Activated naive CD8-positive, alpha-beta T cell treated with anti-CD3 and anti-CD28 coated beads, Interleukin-2, amount 10 ng/mL, durations not matched to agents 7 days and 5 days (primary cell): Measurements from ENCODE around the gene STAB1. TPM values are rescaled to one million over a fixed set of nuclear protein-coding genes. Genes with fewer than 3 reads are reported as not detected.

Source experiments
- ATAC-seq: fragments of 150-1000 bp; cut with Tn5 transposase; one replicate; pipeline ENCODE4 v1.10.0; 2021; ENCODE audit warnings: low read depth, moderate library complexity
- POLR2A ChIA-PET: fragments of 350-600 bp; sonication (Branson Sonifier 250); formaldehyde crosslinking; loops from one replicate; lab custom pipeline; 2021; ENCODE audit warnings: antibody characterized with exemption; lab: Charles Lee
- DNase-seq: peaks from one replicate; pipeline ENCODE4 v3.0.0; 2021
- H3K27ac Mint-ChIP-seq: one replicate; pipeline ENCODE4 v1.8.0; 2022; ENCODE audit warnings: mild to moderate bottlenecking, mixed read lengths
- H3K27me3 Mint-ChIP-seq: one replicate; pipeline ENCODE4 v1.8.0; 2022; ENCODE audit warnings: mild to moderate bottlenecking, moderate library complexity, mixed read lengths
- H3K36me3 Mint-ChIP-seq: one replicate; pipeline ENCODE4 v1.8.0; 2021; ENCODE audit warnings: mild to moderate bottlenecking, mixed read lengths
- H3K4me1 Mint-ChIP-seq: one replicate; pipeline ENCODE4 v1.8.0; 2021; ENCODE audit warnings: mixed read lengths
- H3K4me3 Mint-ChIP-seq: one replicate; pipeline ENCODE4 v1.8.0; 2022; ENCODE audit warnings: mild to moderate bottlenecking, moderate library complexity, mixed read lengths
- H3K9me3 Mint-ChIP-seq: one replicate; pipeline ENCODE4 v1.8.0; 2021; ENCODE audit warnings: mixed read lengths
- total RNA-seq, 2 experiments: library from RNA; stranded (reverse); gene quantifications; one replicate each; pipeline ENCODE4 v1.2.3, GENCODE V29; 2021

STAB1 gene
- total RNA-seq, 2 experiments from 2014 or later, result 10.5 to 13.0 TPM

GRCh38 chr3:52454938-52455282 is 40.2 kb upstream of the STAB1 start:
- peak overlapping the region; percentile 92 for H3K4me3 Mint-ChIP-seq
- DNase-seq (no peak), ATAC-seq (no peak)
- no peaks in the 10 kb centered on the region for H3K9me3 Mint-ChIP-seq
- peak overlapping the region; percentile 92 for H3K27ac Mint-ChIP-seq
- H3K4me1 Mint-ChIP-seq, result peaks cover 31% of the 10 kb centered on the region
- peaks cover 20% of the 10 kb centered on the region for H3K36me3 Mint-ChIP-seq
- no peaks in the 10 kb centered on the region for H3K27me3 Mint-ChIP-seq
- POLR2A ChIA-PET, result interaction anchor here (0.6 to 1.4 kb wide), 3 partner anchors 8 to 43 kb away, joined by 3 read pairs; no protein-coding TSS in a partner anchor

- H3K4me3 Mint-ChIP-seq, result peak within 1 kb of the TSS; percentile 92
- H3K9me3 Mint-ChIP-seq, result no peaks in the 10 kb centered on the region
- peak; percentile 87 for ATAC-seq
- no peaks in the 10 kb centered on the region for H3K27me3 Mint-ChIP-seq
- POLR2A ChIA-PET, result interaction anchor here (0.6 to 1.4 kb wide), 4 partner anchors 9 to 399 kb away, joined by 3 to 4 read pairs (median 3); no protein-coding TSS in a partner anchor
- H3K36me3 Mint-ChIP-seq, result peaks cover 24% of the 10 kb centered on the region
- peaks cover 31% of the 10 kb centered on the region for H3K4me1 Mint-ChIP-seq
- DNase-seq, result peak; percentile 100
- peak within 1 kb of the TSS; percentile 92 for H3K27ac Mint-ChIP-seq
Measured at GRCh38 chr3:52455283-52456168, 39.6 kb upstream of the STAB1 start, which contains the start of gene NISCH. TSS of gene NISCH (plus strand) at chr3:52455604. CDS start at chr3:52455642, 38 bp downstream.

- DNase-seq (no peak), ATAC-seq (no peak)
- Mint-ChIP-seq H3K9me3 (no peaks in the 10 kb centered on the region), H3K27ac (peak overlapping the region; percentile 92), H3K4me3 (peak overlapping the region; percentile 92), H3K4me1 (peaks cover 31% of the 10 kb centered on the region), H3K36me3 (peaks cover 24% of the 10 kb centered on the region), H3K27me3 (no peaks in the 10 kb centered on the region)
- POLR2A ChIA-PET, result interaction anchor here (0.6 to 1.4 kb wide), 4 partner anchors 44 to 399 kb away, joined by 3 to 5 read pairs (median 4); no protein-coding TSS in a partner anchor
Measured at GRCh38 chr3:52456169-52456799, 38.9 kb upstream of the STAB1 start.

- DNase-seq, result no peak
- peaks cover 31% of the 10 kb centered on the region for H3K4me1 Mint-ChIP-seq
- POLR2A ChIA-PET, result interaction anchor here (0.6 kb wide), 1 partner anchor 115 kb away, joined by 5 read pairs; no protein-coding TSS in a partner anchor
- H3K27me3 Mint-ChIP-seq, result no peaks in the 10 kb centered on the region
- ATAC-seq, result no peak
- H3K4me3 Mint-ChIP-seq, result peak overlapping the region; percentile 92
- H3K27ac Mint-ChIP-seq, result peak overlapping the region; percentile 92
- H3K9me3 Mint-ChIP-seq, result no peaks in the 10 kb centered on the region
- peaks cover 24% of the 10 kb centered on the region for H3K36me3 Mint-ChIP-seq
Measured at GRCh38 chr3:52456800-52457183, 38.3 kb upstream of the STAB1 start.

- Mint-ChIP-seq H3K9me3 (no peaks in the 10 kb centered on the region), H3K27me3 (no peaks in the 10 kb centered on the region), H3K27ac (no peak overlapping the region), H3K4me3 (no peak overlapping the region), H3K36me3 (peaks cover 28% of the 10 kb centered on the region), H3K4me1 (peaks cover 31% of the 10 kb centered on the region)
- DNase-seq, result no peak
- no peak for ATAC-seq
- POLR2A ChIA-PET, result no interaction called here
Measured at GRCh38 chr3:52458031-52458760, 36.9 kb upstream of the STAB1 start.

- POLR2A ChIA-PET, result no interaction called here
- ATAC-seq, result no peak
Measured at GRCh38 chr3:52458770-52459545, 36.2 kb upstream of the STAB1 start.

GRCh38 chr3:52461874-52462273 is 33.3 kb upstream of the STAB1 start:
- Mint-ChIP-seq H3K9me3 (no peaks in the 10 kb centered on the region), H3K36me3 (peaks cover 30% of the 10 kb centered on the region), H3K27me3 (no peaks in the 10 kb centered on the region), H3K4me1 (peaks cover 15% of the 10 kb centered on the region), H3K4me3 (no peak overlapping the region), H3K27ac (no peak overlapping the region)
- DNase-seq (no peak), ATAC-seq (no peak)
- POLR2A ChIA-PET, result no interaction called here

More at GRCh38 chr3:52458770-52459545, 36.2 kb upstream of the STAB1 start:
- Mint-ChIP-seq H3K27ac (no peak overlapping the region), H3K36me3 (peaks cover 28% of the 10 kb centered on the region), H3K4me3 (no peak overlapping the region), H3K27me3 (no peaks in the 10 kb centered on the region), H3K4me1 (peaks cover 27% of the 10 kb centered on the region), H3K9me3 (no peaks in the 10 kb centered on the region)
- DNase-seq, result no peak

- Mint-ChIP-seq H3K36me3 (peaks cover 24% of the 10 kb centered on the region), H3K27me3 (no peaks in the 10 kb centered on the region), H3K4me1 (peaks cover 5% of the 10 kb centered on the region), H3K27ac (no peak overlapping the region), H3K4me3 (no peak overlapping the region), H3K9me3 (no peaks in the 10 kb centered on the region)
- POLR2A ChIA-PET, result no interaction called here
- ATAC-seq, result no peak
- no peak for DNase-seq
Measured at GRCh38 chr3:52463416-52463815, 31.7 kb upstream of the STAB1 start.

- Mint-ChIP-seq H3K36me3 (peaks cover 6% of the 10 kb centered on the region), H3K27ac (no peak overlapping the region), H3K9me3 (no peaks in the 10 kb centered on the region), H3K4me1 (peaks cover 4% of the 10 kb centered on the region), H3K4me3 (no peak overlapping the region), H3K27me3 (no peaks in the 10 kb centered on the region)
- DNase-seq, result no peak
- POLR2A ChIA-PET, result interaction anchor here (0.6 kb wide), 1 partner anchor 470 kb away, joined by 5 read pairs; no protein-coding TSS in a partner anchor
- ATAC-seq, result no peak
Measured at GRCh38 chr3:52468336-52468735, 26.8 kb upstream of the STAB1 start.

- DNase-seq (no peak), ATAC-seq (no peak)
- H3K27ac Mint-ChIP-seq, result no peak overlapping the region
- H3K9me3 Mint-ChIP-seq, result no peaks in the 10 kb centered on the region
- POLR2A ChIA-PET, result interaction anchor here (0.6 kb wide), 1 partner anchor 469 kb away, joined by 5 read pairs; no protein-coding TSS in a partner anchor
- H3K4me3 Mint-ChIP-seq, result no peak overlapping the region
- H3K36me3 Mint-ChIP-seq, result peaks cover 11% of the 10 kb centered on the region
- peaks cover 4% of the 10 kb centered on the region for H3K4me1 Mint-ChIP-seq
- no peaks in the 10 kb centered on the region for H3K27me3 Mint-ChIP-seq
Measured at GRCh38 chr3:52469001-52469400, 26.1 kb upstream of the STAB1 start.

GRCh38 chr3:52470920-52471319 is 24.2 kb upstream of the STAB1 start:
- Mint-ChIP-seq H3K27ac (no peak overlapping the region), H3K36me3 (peaks cover 19% of the 10 kb centered on the region), H3K4me3 (no peak overlapping the region), H3K9me3 (no peaks in the 10 kb centered on the region), H3K4me1 (no peaks in the 10 kb centered on the region), H3K27me3 (no peaks in the 10 kb centered on the region)
- ATAC-seq (no peak), DNase-seq (no peak)
- POLR2A ChIA-PET, result interaction anchor here (0.8 kb wide), 1 partner anchor 62 kb away, joined by 3 read pairs; no protein-coding TSS in a partner anchor
